ENCODE data around the gene EMC8.

GRCh38 chr16:85765211-85765610, 34.1 kb downstream of the EMC8 start:
- TF ChIP-seq EZH2 (IDR thresholded peaks at IDR 0.05; ENCODE audit: borderline replicate concordance, control insufficient read depth, low read depth, low read length): no peak
- no peak for TF ChIP-seq TAF1 (IDR thresholded peaks at IDR 0.05; ENCODE audit: borderline replicate concordance, low read depth, low read length)
- no peak for TF ChIP-seq HDAC6 (IDR thresholded peaks at IDR 0.05; ENCODE audit: unreplicated experiment)
- TF ChIP-seq ATF2 (IDR thresholded peaks at IDR 0.05; ENCODE audit: low read length): no peak
- TF ChIP-seq ASH2L (IDR thresholded peaks at IDR 0.05; ENCODE audit: borderline replicate concordance, low read depth): no peak
- no peak for TF ChIP-seq POLR2AphosphoS5 (IDR thresholded peaks at IDR 0.05; ENCODE audit: low read length)
- TF ChIP-seq CTCF (IDR thresholded peaks at IDR 0.05 in 2 of 3, conservative IDR thresholded peaks at IDR 0.05 in 1 of 3; ENCODE audit: control insufficient read depth in 2 of 3, extremely low read depth in 1 of 3, insufficient read depth in 1 of 3, low read depth in 3 of 3, low read length in 3 of 3): no peak
- no peak for TF ChIP-seq SP1 (IDR thresholded peaks at IDR 0.05; ENCODE audit: low read depth, low read length)
- no peak for TF ChIP-seq BACH1 (IDR thresholded peaks at IDR 0.05; ENCODE audit: borderline replicate concordance)
- no peak for TF ChIP-seq ZNF274 (IDR thresholded peaks at IDR 0.05; ENCODE audit: insufficient read depth, insufficient read length)
- TF ChIP-seq POLR2A (IDR thresholded peaks at IDR 0.05; ENCODE audit: low read depth, low read length): no peak
- no peak for TF ChIP-seq EP300 (IDR thresholded peaks at IDR 0.05; ENCODE audit: borderline replicate concordance in 1 of 2, control insufficient read depth in 1 of 2, low read depth in 2 of 2, low read length in 2 of 2)

Measured in GM12878 (cell line).